HG02642 (cell line): ENCODE data around the gene PLEKHO1.

ENCODE experiments used
- ATAC-seq: cut with Tn5 transposase; IDR thresholded peaks from one replicate; pipeline ENCODE4 v1.9.1; 2021; ENCODE audit warnings: mild to moderate bottlenecking; ENCODE audit not compliant: unreplicated experiment, poor library complexity

The PLEKHO1 gene

GRCh38 chr1:150148837-150149270 is 862 bp upstream of the PLEKHO1 start:
- no peak for ATAC-seq

GRCh38 chr1:150150133-150151021 is 661 bp downstream of the PLEKHO1 start:
- no peak for ATAC-seq

GRCh38 chr1:150151291-150152181 is 1.8 kb downstream of the PLEKHO1 start:
- ATAC-seq, result no peak

- ATAC-seq, result no peak
Observed at GRCh38 chr1:150152182-150152536, 2.4 kb downstream of the PLEKHO1 start.

GRCh38 chr1:150152772-150153456 is 3.2 kb downstream of the PLEKHO1 start:
- ATAC-seq, result no peak

GRCh38 chr1:150154143-150154542 is 4.4 kb downstream of the PLEKHO1 start:
- ATAC-seq, result no peak

- ATAC-seq, result no peak
Observed at GRCh38 chr1:150155413-150156071, 5.8 kb downstream of the PLEKHO1 start.

GRCh38 chr1:150156868-150157603 is 7.3 kb downstream of the PLEKHO1 start:
- ATAC-seq, result no peak

GRCh38 chr1:150159550-150159949 is 9.8 kb downstream of the PLEKHO1 start:
- ATAC-seq, result no peak

- ATAC-seq, result no peak
Observed at GRCh38 chr1:150160964-150161621, 11.4 kb downstream of the PLEKHO1 start.

- no peak for ATAC-seq
Observed at GRCh38 chr1:150161747-150162581, 12.2 kb downstream of the PLEKHO1 start.

- no peak for ATAC-seq
Observed at GRCh38 chr1:150162582-150162861, 12.8 kb downstream of the PLEKHO1 start.

- ATAC-seq, result peak; percentile 38
Observed at GRCh38 chr1:150162862-150163706, 13.4 kb downstream of the PLEKHO1 start.

- ATAC-seq, result no peak
Observed at GRCh38 chr1:150164224-150164623, 14.5 kb downstream of the PLEKHO1 start.

GRCh38 chr1:150164779-150165178 is 15.1 kb downstream of the PLEKHO1 start:
- ATAC-seq, result no peak

- ATAC-seq, result no peak
Observed at GRCh38 chr1:150165622-150166612, 16.2 kb downstream of the PLEKHO1 start.
